Adipocyte (in vitro differentiated cells): ENCODE results near the gene CRISP3.

ENCODE experiments used
- DNase-seq: peaks from one replicate; pipeline ENCODE4 v3.0.0-alpha.2; 2015; ENCODE audit warnings: low read depth
- H3K27me3 ChIP-seq: replicated peaks from 2 replicates; pipeline ENCODE4 v1.7.0; 2013; ENCODE audit warnings: mild to moderate bottlenecking, low read length, moderate library complexity; ENCODE audit not compliant: control insufficient read depth, insufficient read depth
- H3K36me3 ChIP-seq: 2 replicates; pipeline ENCODE4 v1.7.0; 2013; ENCODE audit warnings: low read length, mild to moderate bottlenecking, moderate library complexity; ENCODE audit not compliant: control insufficient read depth, insufficient read depth, severe bottlenecking
- H3K4me1 ChIP-seq: 2 replicates; pipeline ENCODE4 v1.7.0; 2013; ENCODE audit warnings: mild to moderate bottlenecking, low read length, moderate library complexity; ENCODE audit not compliant: control insufficient read depth, insufficient read depth
- H3K4me3 ChIP-seq: 2 replicates; pipeline ENCODE4 v1.7.0; 2013; ENCODE audit warnings: mild to moderate bottlenecking, low read length, moderate library complexity
- H3K9ac ChIP-seq: 2 replicates; pipeline ENCODE4 v1.7.0; 2013; ENCODE audit warnings: mild to moderate bottlenecking, low read length, moderate library complexity
- H3K9me3 ChIP-seq: 2 replicates; pipeline ENCODE4 v1.7.0; 2013; ENCODE audit warnings: mild to moderate bottlenecking, low read length, moderate library complexity; ENCODE audit not compliant: control insufficient read depth

The CRISP3 gene, protein sequence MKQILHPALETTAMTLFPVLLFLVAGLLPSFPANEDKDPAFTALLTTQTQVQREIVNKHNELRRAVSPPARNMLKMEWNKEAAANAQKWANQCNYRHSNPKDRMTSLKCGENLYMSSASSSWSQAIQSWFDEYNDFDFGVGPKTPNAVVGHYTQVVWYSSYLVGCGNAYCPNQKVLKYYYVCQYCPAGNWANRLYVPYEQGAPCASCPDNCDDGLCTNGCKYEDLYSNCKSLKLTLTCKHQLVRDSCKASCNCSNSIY

GRCh38 chr6:49744259-49744658 lies at the start of gene CRISP3:
TSS of gene CRISP3 (minus strand) at chr6:49744388. CDS start at chr6:49744367, 21 bp downstream.
- Histone ChIP-seq H3K4me1 (no peaks in the 10 kb centered on the region), H3K4me3 (no peak within 1 kb of the TSS)

GRCh38 chr6:49790341-49790740 lies 46.2 kb upstream of the CRISP3 start:
- H3K36me3 ChIP-seq, result no peaks in the 10 kb centered on the region
- no peak for DNase-seq
- H3K9ac ChIP-seq, result no peak overlapping the region
- no peaks in the 10 kb centered on the region for H3K27me3 ChIP-seq
- no peaks in the 10 kb centered on the region for H3K4me1 ChIP-seq
- no peaks in the 10 kb centered on the region for H3K9me3 ChIP-seq
- H3K4me3 ChIP-seq, result no peak overlapping the region

More at GRCh38 chr6:49744259-49744658, at the start of gene CRISP3:
- DNase-seq, result no peak
- no peaks in the 10 kb centered on the region for H3K36me3 ChIP-seq
- no peaks in the 10 kb centered on the region for H3K9me3 ChIP-seq
- no peaks in the 10 kb centered on the region for H3K27me3 ChIP-seq
- no peak within 1 kb of the TSS for H3K9ac ChIP-seq

GRCh38 chr6:49787176-49787575 lies 43.0 kb upstream of the CRISP3 start, which contains the start of gene PGK2:
TSS of gene PGK2 (minus strand) at chr6:49787285. CDS start at chr6:49787187, 98 bp downstream.
- Histone ChIP-seq H3K4me1 (no peaks in the 10 kb centered on the region), H3K9ac (no peak within 1 kb of the TSS), H3K4me3 (no peak within 1 kb of the TSS), H3K36me3 (no peaks in the 10 kb centered on the region), H3K27me3 (no peaks in the 10 kb centered on the region), H3K9me3 (no peaks in the 10 kb centered on the region)
- DNase-seq, result no peak

- no peak overlapping the region for H3K9ac ChIP-seq
- DNase-seq, result no peak
- no peaks in the 10 kb centered on the region for H3K36me3 ChIP-seq
- no peaks in the 10 kb centered on the region for H3K9me3 ChIP-seq
- H3K4me3 ChIP-seq, result no peak overlapping the region
- no peaks in the 10 kb centered on the region for H3K27me3 ChIP-seq
- H3K4me1 ChIP-seq, result no peaks in the 10 kb centered on the region
These were observed 40.1 kb upstream of the CRISP3 start for GRCh38 chr6:49784272-49784671.

GRCh38 chr6:49782725-49783124 lies 38.5 kb upstream of the CRISP3 start:
- Histone ChIP-seq H3K36me3 (no peaks in the 10 kb centered on the region), H3K9ac (no peak overlapping the region), H3K27me3 (no peaks in the 10 kb centered on the region), H3K4me3 (no peak overlapping the region), H3K4me1 (no peaks in the 10 kb centered on the region), H3K9me3 (no peaks in the 10 kb centered on the region)
- no peak for DNase-seq

- no peaks in the 10 kb centered on the region for H3K27me3 ChIP-seq
- no peak for DNase-seq
These were observed 38.1 kb upstream of the CRISP3 start for GRCh38 chr6:49782293-49782692.

DNA sequence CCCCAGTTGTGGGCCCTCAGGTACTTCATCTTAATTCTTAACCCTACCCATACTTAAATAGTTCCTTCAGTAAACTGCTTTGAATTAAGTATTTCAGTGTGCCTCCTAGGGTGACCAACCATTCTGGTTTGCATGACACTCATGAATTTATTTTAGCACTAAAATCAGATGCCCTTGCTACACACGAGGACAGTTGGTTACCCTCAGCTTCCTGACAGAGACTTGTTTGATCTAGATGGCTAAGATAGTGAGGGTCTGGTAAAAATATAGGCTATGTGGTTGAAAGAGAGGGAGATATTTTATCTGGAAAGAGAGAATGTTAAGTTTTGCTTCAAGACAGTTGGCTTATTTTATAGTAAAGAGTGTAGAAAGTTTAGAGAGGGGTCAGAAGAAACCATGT lies 32.3 kb upstream of the CRISP3 start:
- no peak for DNase-seq
- no peaks in the 10 kb centered on the region for H3K27me3 ChIP-seq

More at GRCh38 chr6:49782293-49782692, 38.1 kb upstream of the CRISP3 start:
- Histone ChIP-seq H3K9ac (no peak overlapping the region), H3K4me3 (no peak overlapping the region), H3K4me1 (no peaks in the 10 kb centered on the region), H3K36me3 (no peaks in the 10 kb centered on the region), H3K9me3 (no peaks in the 10 kb centered on the region)

DNA sequence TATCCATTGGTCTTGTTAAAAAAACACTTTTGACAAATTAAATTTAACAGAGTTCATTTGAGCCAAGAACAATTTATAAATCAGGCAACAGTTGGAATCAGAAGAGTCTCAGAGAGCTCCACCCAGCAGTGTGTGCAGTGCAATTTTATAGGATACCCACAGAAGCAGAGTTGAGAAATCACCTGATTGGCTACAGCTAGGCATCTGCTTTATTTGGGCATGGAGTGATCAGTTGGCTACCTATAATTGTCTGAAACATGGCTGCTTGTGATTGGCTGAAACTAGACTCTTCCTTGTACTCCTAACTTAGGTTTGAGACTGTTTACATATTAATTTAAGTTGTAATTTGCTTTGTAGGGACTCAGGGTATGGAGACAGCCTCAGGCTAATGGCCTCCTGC lies 30.9 kb upstream of the CRISP3 start:
- Histone ChIP-seq H3K36me3 (no peaks in the 10 kb centered on the region), H3K4me3 (no peak overlapping the region), H3K27me3 (no peaks in the 10 kb centered on the region), H3K9me3 (no peaks in the 10 kb centered on the region), H3K9ac (no peak overlapping the region), H3K4me1 (no peaks in the 10 kb centered on the region)
- no peak for DNase-seq

More for the DNA sequence above, 32.3 kb upstream of the CRISP3 start:
- no peaks in the 10 kb centered on the region for H3K36me3 ChIP-seq
- H3K4me3 ChIP-seq, result no peak overlapping the region
- no peaks in the 10 kb centered on the region for H3K9me3 ChIP-seq
- no peaks in the 10 kb centered on the region for H3K4me1 ChIP-seq
- H3K9ac ChIP-seq, result no peak overlapping the region

- no peaks in the 10 kb centered on the region for H3K27me3 ChIP-seq
- no peak overlapping the region for H3K9ac ChIP-seq
- H3K4me3 ChIP-seq, result no peak overlapping the region
- H3K4me1 ChIP-seq, result no peaks in the 10 kb centered on the region
- no peaks in the 10 kb centered on the region for H3K36me3 ChIP-seq
- no peaks in the 10 kb centered on the region for H3K9me3 ChIP-seq
- DNase-seq, result no peak
These were observed 28.1 kb upstream of the CRISP3 start for GRCh38 chr6:49772285-49772684.

DNA sequence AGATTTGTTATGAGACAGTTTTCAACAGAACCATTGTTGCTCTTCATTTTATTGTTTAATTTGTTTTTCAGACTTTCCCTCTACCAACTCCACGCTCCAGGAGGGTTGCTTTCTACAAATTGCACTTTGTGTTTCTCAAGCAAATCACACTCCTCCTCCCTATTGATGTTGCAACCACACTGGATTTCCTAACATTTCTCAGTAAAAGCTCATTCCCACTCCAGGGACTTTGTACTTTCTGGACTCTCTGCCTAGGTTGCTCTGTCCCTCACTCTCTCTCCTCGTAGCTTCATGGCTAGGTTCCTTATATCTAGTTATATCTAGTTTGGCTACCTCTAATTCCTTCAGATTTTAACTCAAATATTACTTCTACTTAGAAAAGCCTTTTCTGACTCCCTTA lies 22.6 kb upstream of the CRISP3 start:
- no peak for DNase-seq
- no peaks in the 10 kb centered on the region for H3K36me3 ChIP-seq
- H3K9ac ChIP-seq, result no peak overlapping the region
- no peak overlapping the region for H3K4me3 ChIP-seq
- peaks cover 7% of the 10 kb centered on the region for H3K4me1 ChIP-seq
- H3K9me3 ChIP-seq, result no peaks in the 10 kb centered on the region
- no peaks in the 10 kb centered on the region for H3K27me3 ChIP-seq

- peaks cover 13% of the 10 kb centered on the region for H3K4me1 ChIP-seq
- H3K4me3 ChIP-seq, result no peak overlapping the region
- H3K9me3 ChIP-seq, result no peaks in the 10 kb centered on the region
- DNase-seq, result no peak
- H3K36me3 ChIP-seq, result no peaks in the 10 kb centered on the region
- H3K27me3 ChIP-seq, result no peaks in the 10 kb centered on the region
- no peak overlapping the region for H3K9ac ChIP-seq
These were observed 20.5 kb upstream of the CRISP3 start for GRCh38 chr6:49764571-49765236.
